Neuron (in vitro differentiated cells): ENCODE results near the gene PIGH.

ENCODE experiments used
- H2AFZ ChIP-seq: one replicate; pipeline ENCODE4 v1.6.1; 2013; ENCODE audit warnings: low read depth, mild to moderate bottlenecking, inconsistent platforms, low read length, moderate library complexity
- H3K27me3 ChIP-seq: one replicate; pipeline ENCODE4 v1.6.1; 2013; ENCODE audit warnings: low read length; ENCODE audit not compliant: insufficient read depth
- H3K36me3 ChIP-seq: one replicate; pipeline ENCODE4 v1.6.1; 2013; ENCODE audit warnings: low read length; ENCODE audit not compliant: insufficient read depth
- H3K4me1 ChIP-seq: one replicate; pipeline ENCODE4 v1.6.1; 2013; ENCODE audit warnings: low read length; ENCODE audit not compliant: insufficient read depth
- H3K4me3 ChIP-seq: 2 replicates; pipeline ENCODE4 v1.5.1; 2013; ENCODE audit warnings: mild to moderate bottlenecking, low read length, moderate library complexity
- H3K9me3 ChIP-seq: one replicate; pipeline ENCODE4 v1.6.1; 2013; ENCODE audit warnings: low read length

PIGH gene

DNA sequence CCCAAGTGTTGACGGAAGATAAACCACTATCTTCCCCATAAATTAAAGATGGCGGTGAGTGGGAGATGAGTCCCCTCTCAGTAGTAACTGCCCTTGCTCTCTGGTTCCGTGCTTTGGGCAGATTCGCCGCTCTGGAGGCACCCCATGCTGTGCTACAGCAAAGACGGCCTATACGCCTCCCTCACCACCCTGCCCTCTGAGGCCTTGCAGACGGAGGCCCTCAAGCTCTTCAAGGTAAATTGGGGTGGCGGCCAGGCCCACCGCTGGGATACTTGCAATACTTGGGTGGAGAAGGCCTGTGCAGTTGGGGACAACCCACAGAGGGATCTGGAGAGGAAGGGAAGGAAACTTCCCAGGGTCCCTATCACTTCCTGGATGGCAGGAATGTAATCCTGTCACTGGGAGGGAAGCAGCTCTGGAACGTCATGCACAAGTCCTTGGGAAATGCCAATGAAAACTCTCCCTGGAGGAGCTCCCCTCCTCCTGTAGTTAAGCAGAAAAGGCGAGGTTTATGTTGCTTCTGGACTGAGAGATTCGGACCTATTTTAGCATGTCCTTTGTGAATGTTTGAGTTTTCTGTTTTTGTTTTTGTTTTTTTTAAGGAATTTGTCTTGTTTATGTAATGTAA is 22.8 kb downstream of the PIGH start:
- no peaks in the 10 kb centered on the region for H3K27me3 ChIP-seq
- H3K4me1 ChIP-seq = no peaks in the 10 kb centered on the region
- H3K9me3 ChIP-seq = no peaks in the 10 kb centered on the region
- H3K36me3 ChIP-seq = peaks cover 17% of the 10 kb centered on the region
- H2AFZ ChIP-seq = no peak overlapping the region
- H3K4me3 ChIP-seq = no peak overlapping the region

- Histone ChIP-seq H3K4me1 (no peaks in the 10 kb centered on the region), H3K9me3 (no peaks in the 10 kb centered on the region), H3K27me3 (no peaks in the 10 kb centered on the region), H2AFZ (no peak overlapping the region), H3K36me3 (peaks cover 17% of the 10 kb centered on the region), H3K4me3 (no peak overlapping the region)
Observed at GRCh38 chr14:67576216-67576955, 23.7 kb downstream of the PIGH start.

DNA sequence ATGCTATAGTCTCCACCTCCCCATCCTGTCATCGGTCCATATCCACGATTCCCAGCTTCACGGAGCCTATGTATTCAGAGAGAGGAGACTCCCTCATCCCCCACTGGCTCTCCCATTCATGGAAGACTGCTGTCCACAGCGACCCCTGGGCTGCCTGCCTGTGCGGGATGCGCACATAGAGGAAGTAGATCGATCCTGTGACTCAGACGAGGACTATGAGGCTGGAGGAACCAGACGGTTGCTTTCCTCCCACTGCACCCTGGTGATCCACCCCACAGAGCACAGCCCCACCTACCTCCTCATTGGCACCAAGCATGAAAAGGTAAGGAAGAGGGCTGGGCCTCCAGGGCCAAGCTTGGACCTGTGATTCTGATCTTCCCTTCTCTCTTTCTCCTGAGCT is 24.4 kb downstream of the PIGH start:
- Histone ChIP-seq H3K27me3 (no peaks in the 10 kb centered on the region), H3K36me3 (peaks cover 17% of the 10 kb centered on the region), H3K4me3 (no peak overlapping the region), H3K4me1 (no peaks in the 10 kb centered on the region), H3K9me3 (no peaks in the 10 kb centered on the region), H2AFZ (no peak overlapping the region)

- Histone ChIP-seq H3K9me3 (no peaks in the 10 kb centered on the region), H3K36me3 (peaks cover 17% of the 10 kb centered on the region), H3K27me3 (no peaks in the 10 kb centered on the region), H3K4me1 (no peaks in the 10 kb centered on the region), H2AFZ (no peak overlapping the region), H3K4me3 (no peak overlapping the region)
Observed at GRCh38 chr14:67574806-67575205, 25.3 kb downstream of the PIGH start.

DNA sequence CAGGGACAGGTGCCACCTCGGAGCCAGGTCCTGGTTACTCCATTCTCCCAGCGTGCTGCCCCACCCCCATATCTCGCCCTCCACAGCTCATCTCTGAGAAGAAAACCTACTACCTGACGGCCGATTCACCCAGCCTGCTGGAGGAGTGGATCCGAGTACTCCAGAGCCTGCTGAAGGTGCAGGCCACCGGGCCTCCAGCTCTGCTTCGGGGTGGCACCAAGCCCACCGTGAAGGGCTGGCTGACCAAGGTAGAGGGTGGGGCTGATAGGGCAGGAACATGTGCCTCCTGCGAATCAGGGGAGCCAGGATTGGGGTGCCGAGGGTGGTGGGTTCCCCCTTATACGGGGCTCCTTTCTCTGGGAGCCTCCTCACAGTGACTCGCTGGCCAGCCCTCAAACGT is 25.9 kb downstream of the PIGH start:
- no peaks in the 10 kb centered on the region for H3K4me1 ChIP-seq
- H3K27me3 ChIP-seq = no peaks in the 10 kb centered on the region
- H3K36me3 ChIP-seq = peaks cover 14% of the 10 kb centered on the region
- no peak overlapping the region for H2AFZ ChIP-seq
- H3K9me3 ChIP-seq = no peaks in the 10 kb centered on the region
- no peak overlapping the region for H3K4me3 ChIP-seq

DNA sequence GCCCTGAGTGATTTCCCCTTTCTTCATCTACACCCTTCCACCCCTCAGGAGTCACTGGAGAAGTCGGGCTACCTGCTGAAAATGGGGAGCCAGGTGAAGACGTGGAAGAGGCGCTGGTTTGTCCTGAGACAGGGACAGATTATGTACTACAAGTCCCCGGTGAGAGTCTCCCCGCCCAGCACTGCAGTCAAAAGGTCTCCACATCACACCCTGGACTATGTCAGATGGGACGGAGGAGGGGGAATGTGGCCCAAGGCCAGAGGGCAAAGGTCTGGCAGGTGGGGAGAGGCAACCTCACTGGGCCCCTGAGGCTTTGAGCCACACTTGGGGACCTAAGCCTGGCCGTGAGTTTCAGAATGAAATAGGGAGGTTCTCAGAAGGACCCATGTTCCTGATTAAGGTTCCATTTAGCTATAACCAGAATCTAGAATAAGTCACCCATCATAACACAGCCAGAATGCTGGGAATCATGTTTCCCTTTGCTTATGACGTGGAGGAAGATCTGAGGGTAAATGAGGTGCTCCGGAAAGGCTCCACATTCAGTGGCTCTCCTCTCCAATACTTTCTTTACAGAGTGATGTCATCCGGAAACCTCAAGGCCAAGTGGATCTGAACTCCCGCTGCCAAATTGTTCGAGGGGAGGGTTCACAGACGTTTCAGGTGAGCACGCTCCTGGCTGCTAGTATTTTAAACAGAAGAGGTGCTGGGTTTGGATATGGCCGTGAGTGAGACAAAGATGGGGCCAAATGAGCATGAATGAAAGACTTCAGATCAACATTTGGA is 26.6 kb downstream of the PIGH start:
- Histone ChIP-seq H3K4me3 (no peak overlapping the region), H2AFZ (no peak overlapping the region), H3K27me3 (no peaks in the 10 kb centered on the region), H3K9me3 (no peaks in the 10 kb centered on the region), H3K36me3 (peaks cover 10% of the 10 kb centered on the region), H3K4me1 (no peaks in the 10 kb centered on the region)

DNA sequence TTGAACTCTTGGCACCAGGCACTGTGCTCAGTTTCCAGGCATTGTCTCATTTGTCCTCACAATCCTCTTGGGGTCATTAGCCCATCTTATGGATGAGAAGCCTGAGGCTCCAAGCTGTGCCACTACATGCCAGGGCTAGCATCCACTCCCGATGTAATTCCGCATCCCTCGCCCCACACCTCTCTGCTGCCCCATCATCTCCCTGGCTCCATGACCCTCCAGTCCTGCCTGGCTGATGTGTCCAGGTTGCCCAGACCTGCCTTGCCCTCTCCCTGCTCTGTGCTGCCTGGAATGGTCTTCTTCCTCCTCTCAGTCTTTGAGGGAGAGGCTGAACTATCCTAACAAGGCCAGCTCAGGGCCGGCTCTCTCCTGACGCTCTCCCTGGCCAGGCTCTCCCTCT is 27.5 kb downstream of the PIGH start:
- Histone ChIP-seq H3K9me3 (no peaks in the 10 kb centered on the region), H3K36me3 (peaks cover 7% of the 10 kb centered on the region), H3K4me3 (no peak overlapping the region), H3K27me3 (no peaks in the 10 kb centered on the region), H3K4me1 (no peaks in the 10 kb centered on the region), H2AFZ (no peak overlapping the region)

- Histone ChIP-seq H3K4me3 (no peak overlapping the region), H3K27me3 (no peaks in the 10 kb centered on the region), H3K9me3 (no peaks in the 10 kb centered on the region), H3K4me1 (no peaks in the 10 kb centered on the region), H2AFZ (no peak overlapping the region), H3K36me3 (peaks cover 7% of the 10 kb centered on the region)
Observed at GRCh38 chr14:67571991-67572323, 28.1 kb downstream of the PIGH start.

DNA sequence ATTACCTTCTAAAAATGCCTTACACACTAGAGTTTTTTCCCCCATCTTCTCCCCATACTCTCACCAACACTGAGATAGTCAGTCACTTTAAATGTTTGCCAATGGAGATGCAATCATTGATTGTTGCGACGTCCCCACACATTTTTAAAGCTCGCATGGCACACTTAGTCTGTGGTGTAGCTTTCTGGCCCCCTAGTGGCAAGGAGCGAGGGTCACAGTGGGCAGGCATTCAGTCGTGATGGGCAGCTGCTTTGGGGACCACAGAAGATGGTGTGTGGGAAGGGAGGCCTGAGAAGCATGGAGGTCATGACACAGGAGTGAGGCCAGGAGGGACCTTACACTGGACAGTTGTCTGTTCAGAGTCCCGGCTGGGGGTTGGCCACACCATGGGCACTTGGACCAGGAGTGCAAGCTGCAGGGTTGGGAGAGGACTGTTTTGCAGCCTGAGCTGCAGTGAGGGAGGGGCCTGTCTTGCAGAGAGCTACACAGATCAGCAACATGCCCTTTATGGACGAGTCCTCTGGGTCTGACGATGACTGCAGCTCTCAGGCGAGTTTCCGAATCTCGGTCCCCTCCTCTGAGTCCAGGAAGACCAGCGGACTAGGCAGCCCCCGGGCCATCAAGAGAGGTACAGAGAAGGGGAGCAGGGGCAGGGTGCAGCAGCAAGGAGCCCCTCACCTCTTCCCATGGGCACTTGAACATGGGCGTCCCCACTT is 28.6 kb downstream of the PIGH start:
- Histone ChIP-seq H3K36me3 (peaks cover 7% of the 10 kb centered on the region), H3K27me3 (no peaks in the 10 kb centered on the region), H3K4me1 (no peaks in the 10 kb centered on the region), H3K4me3 (no peak overlapping the region), H2AFZ (no peak overlapping the region), H3K9me3 (no peaks in the 10 kb centered on the region)

- Histone ChIP-seq H2AFZ (no peak overlapping the region), H3K36me3 (peaks cover 4% of the 10 kb centered on the region), H3K27me3 (no peaks in the 10 kb centered on the region), H3K9me3 (no peaks in the 10 kb centered on the region), H3K4me3 (no peak overlapping the region), H3K4me1 (no peaks in the 10 kb centered on the region)
Observed at GRCh38 chr14:67570453-67570852, 29.6 kb downstream of the PIGH start.

GRCh38 chr14:67569651-67570290 is 30.3 kb downstream of the PIGH start:
- H3K27me3 ChIP-seq = no peaks in the 10 kb centered on the region
- H3K9me3 ChIP-seq = no peaks in the 10 kb centered on the region
- no peaks in the 10 kb centered on the region for H3K4me1 ChIP-seq
- no peak overlapping the region for H2AFZ ChIP-seq
- peaks cover 4% of the 10 kb centered on the region for H3K36me3 ChIP-seq
- H3K4me3 ChIP-seq = no peak overlapping the region

- no peaks in the 10 kb centered on the region for H3K4me1 ChIP-seq
- peaks cover 2% of the 10 kb centered on the region for H3K36me3 ChIP-seq
- no peaks in the 10 kb centered on the region for H3K9me3 ChIP-seq
- no peak overlapping the region for H3K4me3 ChIP-seq
- H3K27me3 ChIP-seq = no peaks in the 10 kb centered on the region
- H2AFZ ChIP-seq = no peak overlapping the region
Observed at GRCh38 chr14:67569011-67569650, 30.9 kb downstream of the PIGH start.
